BLaER1 (cell line): ENCODE data around the gene ATP5F1D.

Experiments
- H3K27ac ChIP-seq: shearing (Covaris generic); formaldehyde crosslinking; 2 replicates; pipeline ENCODE4 v1.8.1; 2022
- H3K27me3 ChIP-seq: shearing (Covaris generic); formaldehyde crosslinking; 2 replicates; pipeline ENCODE4 v1.8.1; 2022
- H3K36me3 ChIP-seq: shearing (Covaris generic); formaldehyde crosslinking; 2 replicates; pipeline ENCODE4 v1.8.1; 2022
- H3K4me1 ChIP-seq: shearing (Covaris generic); formaldehyde crosslinking; 2 replicates; pipeline ENCODE4 v1.8.1; 2022
- H3K4me2 ChIP-seq: shearing (Covaris generic); formaldehyde crosslinking; 2 replicates; pipeline ENCODE4 v1.8.1; 2022
- H3K4me3 ChIP-seq: shearing (Covaris generic); formaldehyde crosslinking; 2 replicates; pipeline ENCODE4 v1.8.1; 2022
- H3K9ac ChIP-seq: shearing (Covaris generic); formaldehyde crosslinking; 2 replicates; pipeline ENCODE4 v1.8.1; 2022
- H3K9me3 ChIP-seq: shearing (Covaris generic); formaldehyde crosslinking; 2 replicates; pipeline ENCODE4 v1.8.1; 2022
- H4K20me1 ChIP-seq: shearing (Covaris generic); formaldehyde crosslinking; 2 replicates; pipeline ENCODE4 v1.8.1; 2022
- Cebpa-rat ChIP-seq: shearing (Covaris generic); IDR thresholded peaks from 2 replicates; pipeline ENCODE4 v1.8.1; 2022

ATP5F1D gene

DNA sequence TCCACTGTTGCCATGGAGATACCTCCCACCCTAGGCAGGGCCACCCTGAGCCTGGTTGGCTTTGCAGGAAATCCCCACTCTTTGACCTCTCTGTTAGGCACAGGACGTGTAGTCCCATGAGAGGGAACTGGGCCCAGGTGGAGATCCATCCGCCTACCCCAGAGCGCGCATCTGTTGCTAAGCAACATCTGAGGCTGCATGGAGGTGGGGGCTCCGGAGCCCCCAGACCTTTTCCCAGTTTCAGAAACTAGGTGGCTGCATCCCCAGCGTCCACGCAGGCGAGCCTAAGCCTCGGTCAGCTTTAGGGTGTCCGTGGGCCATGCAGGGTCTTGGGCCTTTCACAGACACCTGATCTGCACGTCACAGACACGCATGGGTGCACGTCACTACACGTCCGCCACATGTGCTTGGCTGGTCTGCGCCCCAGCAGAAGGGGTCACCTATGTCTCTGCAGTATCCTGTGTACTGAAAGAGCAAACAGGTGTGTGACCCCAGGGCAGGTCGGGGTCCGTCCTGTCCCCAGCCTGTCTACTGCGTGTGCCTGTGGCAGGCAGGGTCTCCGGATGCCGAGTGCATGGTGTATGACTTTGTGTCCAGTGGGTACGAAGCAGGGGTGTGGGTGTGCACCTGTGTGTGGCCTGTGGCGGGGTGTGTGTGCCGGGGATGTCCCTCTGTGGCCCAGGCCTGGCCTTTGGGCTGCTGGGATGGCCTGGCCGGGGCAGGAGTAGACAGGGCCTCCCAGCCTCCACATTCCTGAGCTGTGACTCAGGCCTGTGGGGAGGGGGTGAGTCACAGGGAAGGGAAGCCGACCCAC lies 23.5 kb downstream of the ATP5F1D start:
- peaks cover 43% of the 10 kb centered on the region for H4K20me1 ChIP-seq
- H3K27me3 ChIP-seq, result no peaks in the 10 kb centered on the region
- H3K27ac ChIP-seq, result no peak overlapping the region
- peak overlapping the region; percentile 100 for H3K4me2 ChIP-seq
- H3K36me3 ChIP-seq, result no peaks in the 10 kb centered on the region
- H3K9ac ChIP-seq, result 0 out of 2 replicates have a peak overlapping the region, but pooled peaks have one; percentile 15
- peak overlapping the region; percentile 9; the same call in 1 of the 2 replicates for H3K4me3 ChIP-seq
- peaks cover 87% of the 10 kb centered on the region for H3K4me1 ChIP-seq
- no peaks in the 10 kb centered on the region for H3K9me3 ChIP-seq
- no peak for TF ChIP-seq Cebpa-rat

DNA sequence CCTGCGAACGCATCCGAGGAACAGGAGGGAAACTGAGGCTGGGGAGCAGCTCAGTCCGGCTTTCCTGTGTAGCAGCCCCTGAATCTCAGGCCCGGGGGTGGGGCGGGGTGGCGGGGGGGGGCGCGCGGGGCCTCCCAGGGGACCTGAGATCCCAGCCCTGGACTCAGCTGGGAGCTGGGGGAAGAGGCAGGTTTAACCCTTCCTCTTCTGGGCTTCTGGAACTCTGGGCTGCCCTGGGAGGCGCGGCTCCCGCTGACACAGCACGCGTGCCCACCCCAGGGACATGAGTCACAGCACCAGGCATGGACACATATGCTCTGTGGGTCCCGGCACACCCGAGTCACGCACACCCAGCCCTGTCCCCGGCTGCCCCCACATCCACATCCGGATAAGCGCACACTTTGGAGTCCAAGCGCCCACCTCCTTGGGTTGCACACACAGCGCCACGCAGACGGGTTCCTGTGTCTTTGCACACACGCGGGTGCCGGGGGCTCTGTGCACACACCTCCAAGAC lies 24.1 kb downstream of the ATP5F1D start:
- Histone ChIP-seq H3K27ac (no peak overlapping the region; the same call in 1 of the 2 replicates), H3K36me3 (peaks cover 4% of the 10 kb centered on the region), H4K20me1 (peaks cover 44% of the 10 kb centered on the region), H3K4me3 (peak overlapping the region; percentile 72), H3K9me3 (no peaks in the 10 kb centered on the region), H3K9ac (no peak overlapping the region), H3K27me3 (no peaks in the 10 kb centered on the region), H3K4me2 (peak overlapping the region; percentile 100), H3K4me1 (peaks cover 87% of the 10 kb centered on the region)
- no peak for TF ChIP-seq Cebpa-rat

DNA sequence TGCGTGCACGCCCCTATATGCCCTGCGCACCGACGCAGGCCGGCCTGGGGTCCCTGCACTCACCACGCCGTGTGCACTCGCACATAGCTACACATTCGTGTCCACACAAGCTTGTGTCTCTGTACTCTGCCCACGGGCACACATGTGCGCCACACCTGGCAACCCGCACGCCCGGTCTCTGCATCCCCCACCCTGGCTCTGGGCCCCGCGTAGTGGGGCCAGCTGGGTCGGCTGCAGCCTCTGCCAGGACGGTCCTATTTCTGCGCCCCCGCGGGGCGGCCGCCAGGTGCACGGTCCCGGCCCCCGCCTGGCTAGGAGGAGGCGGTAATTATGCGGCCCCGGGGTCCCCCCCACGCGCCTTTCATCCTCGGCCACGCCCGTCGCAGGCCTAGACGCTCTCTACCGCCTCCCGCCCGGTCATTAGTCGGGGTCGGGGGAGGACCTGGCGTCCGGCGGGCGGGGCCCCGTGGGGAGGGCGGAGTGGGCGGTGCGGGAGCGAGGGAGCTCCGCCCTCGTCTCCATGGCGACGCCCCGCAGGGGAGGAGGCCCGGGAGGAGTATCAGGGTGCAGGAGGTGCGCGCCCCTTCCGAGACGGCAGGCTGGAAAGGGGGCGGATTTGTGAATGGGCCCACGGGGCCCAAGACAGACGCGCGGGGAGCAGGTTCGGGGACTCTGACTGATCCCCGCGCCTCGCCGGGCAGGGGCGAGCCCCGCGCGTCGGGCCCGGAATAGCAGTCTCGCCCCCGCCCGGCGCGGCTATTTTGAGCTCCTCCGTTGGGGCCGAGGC lies 24.8 kb downstream of the ATP5F1D start:
- Histone ChIP-seq H3K4me2 (peak overlapping the region; percentile 100), H3K27ac (peak overlapping the region; percentile 71), H3K4me1 (peaks cover 91% of the 10 kb centered on the region), H3K9ac (peak overlapping the region; percentile 77), H3K4me3 (peak overlapping the region; percentile 72), H3K27me3 (no peaks in the 10 kb centered on the region), H4K20me1 (peaks cover 51% of the 10 kb centered on the region), H3K36me3 (peaks cover 11% of the 10 kb centered on the region), H3K9me3 (no peaks in the 10 kb centered on the region)
- no peak for TF ChIP-seq Cebpa-rat

DNA sequence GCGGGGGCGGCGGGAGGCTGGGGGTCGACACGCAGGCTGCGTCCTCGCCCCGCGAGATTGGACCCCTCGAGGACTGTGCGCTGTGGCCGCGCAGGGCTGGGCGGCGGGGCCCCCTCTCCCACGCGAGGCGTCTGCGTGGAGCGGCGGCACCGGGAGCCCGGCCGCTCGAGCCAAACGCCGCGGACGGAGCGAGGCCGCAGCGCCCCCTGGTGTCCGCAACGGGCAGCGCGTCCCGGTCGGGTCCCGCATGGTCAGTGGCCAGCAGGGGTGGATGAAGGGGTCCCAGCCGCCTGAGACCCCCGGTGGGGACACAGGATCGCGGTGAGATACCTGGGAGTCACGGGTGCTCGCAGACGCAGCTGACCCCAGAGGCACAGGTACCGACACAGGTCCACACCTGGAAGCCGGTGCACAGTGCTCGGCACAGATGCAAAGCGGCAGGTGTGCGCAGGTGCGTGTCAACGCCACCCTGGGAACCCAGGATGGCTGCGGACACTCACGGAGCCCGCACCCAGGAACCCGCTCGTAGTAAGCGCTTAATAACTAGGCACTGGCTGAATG lies 25.4 kb downstream of the ATP5F1D start:
- H4K20me1 ChIP-seq, result peaks cover 58% of the 10 kb centered on the region
- no peaks in the 10 kb centered on the region for H3K27me3 ChIP-seq
- peak overlapping the region; percentile 100 for H3K4me2 ChIP-seq
- peaks cover 17% of the 10 kb centered on the region for H3K36me3 ChIP-seq
- TF ChIP-seq Cebpa-rat, result no peak
- peak overlapping the region; percentile 71 for H3K27ac ChIP-seq
- peak overlapping the region; percentile 77 for H3K9ac ChIP-seq
- peak overlapping the region; percentile 72 for H3K4me3 ChIP-seq
- H3K4me1 ChIP-seq, result peaks cover 91% of the 10 kb centered on the region
- H3K9me3 ChIP-seq, result no peaks in the 10 kb centered on the region

DNA sequence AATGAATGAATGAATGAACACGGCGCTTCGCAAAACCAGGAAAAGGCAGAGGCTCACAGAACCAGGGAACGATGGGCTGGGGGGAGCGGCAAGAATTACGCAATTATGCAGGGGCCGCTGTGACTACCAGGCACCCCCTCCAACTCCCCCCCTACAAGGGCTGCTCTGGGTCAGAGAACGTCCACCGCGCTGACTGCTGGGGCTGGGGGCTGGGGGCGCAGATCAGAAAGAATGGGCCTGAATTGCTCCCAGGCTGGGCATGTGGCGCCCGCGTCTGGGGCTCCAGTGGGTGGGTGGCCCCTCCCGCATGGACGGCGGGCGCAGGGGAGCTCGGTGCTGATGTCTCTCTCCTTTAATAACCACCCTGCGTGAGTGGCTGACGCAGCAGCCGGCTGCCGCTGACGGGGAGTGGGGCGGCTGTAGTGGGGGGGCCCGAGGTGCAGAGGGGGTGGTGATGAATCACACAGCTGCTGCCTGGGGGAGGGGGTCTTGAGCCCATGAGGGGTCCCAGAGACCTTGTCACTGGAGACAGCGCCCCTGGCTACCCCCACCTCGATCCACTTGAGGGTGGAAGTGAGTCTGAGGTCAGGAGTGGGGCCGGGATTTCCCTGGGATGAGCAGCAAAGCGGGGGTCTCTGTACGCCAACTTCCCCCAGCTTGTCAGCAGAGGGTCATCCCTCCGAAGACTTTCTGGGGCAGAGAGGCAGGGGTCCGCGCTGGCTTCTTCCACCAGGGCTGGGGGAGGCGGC lies 26.1 kb downstream of the ATP5F1D start:
- Histone ChIP-seq H3K4me3 (peak overlapping the region; percentile 72), H3K9me3 (no peaks in the 10 kb centered on the region), H3K36me3 (peaks cover 24% of the 10 kb centered on the region), H3K27me3 (no peaks in the 10 kb centered on the region), H3K4me2 (peak overlapping the region; percentile 100), H3K27ac (peak overlapping the region; percentile 37; the same call in 1 of the 2 replicates), H4K20me1 (peaks cover 64% of the 10 kb centered on the region), H3K4me1 (peaks cover 91% of the 10 kb centered on the region), H3K9ac (0 out of 2 replicates have a peak overlapping the region, but pooled peaks have one; percentile 77)
- TF ChIP-seq Cebpa-rat, result peak; percentile 60; the same call in 1 of the 2 replicates

DNA sequence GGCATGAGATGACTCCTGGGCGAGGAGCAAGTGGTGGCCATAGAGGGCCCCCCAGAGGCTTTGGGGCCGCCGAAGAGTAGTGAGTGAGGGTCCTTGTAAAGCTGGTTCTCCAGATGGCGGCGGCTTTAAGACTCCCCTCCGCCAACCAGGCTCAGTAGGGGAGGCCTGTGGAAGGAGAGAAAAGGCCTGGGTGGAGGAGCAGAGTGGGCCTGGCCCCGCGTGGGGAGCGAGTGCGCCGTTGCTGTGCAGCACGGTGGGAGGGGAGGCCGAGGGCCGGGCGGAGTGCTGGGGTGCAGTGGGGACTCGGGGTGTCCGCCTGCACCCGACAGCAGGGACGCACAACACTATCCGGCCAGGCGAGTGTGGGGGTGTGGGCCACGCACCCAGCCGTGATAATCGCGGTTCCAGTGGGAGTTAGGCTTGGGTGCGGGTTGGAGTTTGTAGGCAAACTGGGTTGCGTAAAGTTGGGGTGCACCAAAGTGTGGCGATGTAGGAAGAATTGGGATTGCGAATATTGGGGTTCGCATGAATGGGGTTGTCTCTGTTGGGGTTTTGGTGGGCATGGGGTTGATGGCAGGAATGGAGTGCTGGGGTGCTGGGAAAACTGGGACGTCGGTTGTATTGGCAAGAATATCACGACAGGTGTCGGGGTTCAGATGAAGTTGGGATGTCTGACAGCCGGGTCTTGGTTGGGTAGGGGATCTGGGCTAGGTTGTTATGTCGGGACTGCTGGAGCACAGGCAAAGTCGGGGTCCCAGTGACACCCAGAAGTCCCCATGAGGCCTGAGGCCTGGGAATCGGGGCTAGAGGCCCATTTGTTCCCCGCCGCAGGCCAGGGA lies 26.9 kb downstream of the ATP5F1D start:
- peaks cover 67% of the 10 kb centered on the region for H4K20me1 ChIP-seq
- no peak for TF ChIP-seq Cebpa-rat
- H3K9me3 ChIP-seq, result no peaks in the 10 kb centered on the region
- peaks cover 32% of the 10 kb centered on the region for H3K36me3 ChIP-seq
- H3K9ac ChIP-seq, result 0 out of 2 replicates have a peak overlapping the region, but pooled peaks have one; percentile 77
- H3K27me3 ChIP-seq, result no peaks in the 10 kb centered on the region
- H3K4me3 ChIP-seq, result peak overlapping the region; percentile 81; the same call in 1 of the 2 replicates
- peak overlapping the region; percentile 100 for H3K4me2 ChIP-seq
- H3K27ac ChIP-seq, result peak overlapping the region; percentile 37; the same call in 1 of the 2 replicates
- peaks cover 91% of the 10 kb centered on the region for H3K4me1 ChIP-seq

DNA sequence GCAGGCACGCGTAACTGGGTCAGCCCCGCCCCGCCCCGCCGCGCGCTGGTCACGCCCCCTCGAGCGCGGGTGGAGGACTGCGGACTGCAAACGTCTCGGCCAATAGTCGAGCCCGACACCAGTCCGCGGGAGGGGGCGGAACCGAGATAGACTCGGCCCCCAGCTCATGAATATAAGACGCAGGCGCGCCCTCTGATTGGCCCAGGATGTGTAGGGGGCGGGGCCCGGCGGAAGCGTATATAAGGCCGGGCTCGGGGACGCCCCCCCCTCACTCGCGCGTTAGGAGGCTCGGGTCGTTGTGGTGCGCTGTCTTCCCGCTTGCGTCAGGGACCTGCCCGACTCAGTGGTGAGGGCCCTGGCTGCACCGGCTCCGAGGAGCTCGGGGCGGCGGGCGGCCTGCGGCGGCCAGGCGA lies 27.5 kb downstream of the ATP5F1D start, which contains the start of gene CIRBP:
CIRBP (plus strand) TSS at position 268 of the 413 bp plus-strand sequence. CDS start 1,602 bp downstream, outside the sequence.
- peaks cover 90% of the 10 kb centered on the region for H3K4me1 ChIP-seq

More for the DNA sequence above, 27.5 kb downstream of the ATP5F1D start, which contains the start of gene CIRBP:
- peak within 1 kb of the TSS; percentile 99 for H3K27ac ChIP-seq
- H3K9me3 ChIP-seq, result no peaks in the 10 kb centered on the region
- H3K36me3 ChIP-seq, result peaks cover 38% of the 10 kb centered on the region
- peak within 1 kb of the TSS; percentile 81 for H3K4me3 ChIP-seq
- no peak for TF ChIP-seq Cebpa-rat
- peak within 1 kb of the TSS; percentile 100 for H3K4me2 ChIP-seq
- peak within 1 kb of the TSS; percentile 98 for H3K9ac ChIP-seq
- no peaks in the 10 kb centered on the region for H3K27me3 ChIP-seq
- peaks cover 67% of the 10 kb centered on the region for H4K20me1 ChIP-seq
